C4-2B (cell line): Measurements from ENCODE around the gene SLC9A7.

Source experiments
- ZFX ChIP-seq: fragments of 450-650 bp; IDR thresholded peaks from 2 replicates; pipeline ENCODE4 v1.6.1; 2017
- TF ChIP-seq, protein P1 (sequence below): fragments of 450-650 bp; conservative IDR thresholded peaks from 2 replicates; pipeline ENCODE4 v1.5.1; 2017; ENCODE audit warnings: mild to moderate bottlenecking

DNA sequence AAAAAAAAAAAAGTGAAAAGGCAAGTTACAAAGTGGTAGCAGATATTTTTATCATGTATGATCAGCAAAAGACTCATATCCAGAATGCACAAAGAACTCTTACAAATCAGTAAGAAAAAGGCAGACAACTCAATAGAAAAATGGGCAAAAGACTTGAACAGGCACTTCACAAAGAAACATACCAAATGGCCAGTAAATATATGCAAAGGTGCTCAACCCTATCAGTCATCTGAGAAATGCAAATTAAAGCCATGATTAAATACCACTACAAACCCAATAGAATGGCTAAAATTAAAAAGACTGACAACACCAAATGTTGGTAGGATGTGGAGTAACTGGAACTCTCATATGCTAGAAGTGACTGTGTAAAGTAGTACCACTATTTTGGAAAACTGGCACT, 140.0 kb downstream of the SLC9A7 start:
- TF ChIP-seq, protein P1, sequence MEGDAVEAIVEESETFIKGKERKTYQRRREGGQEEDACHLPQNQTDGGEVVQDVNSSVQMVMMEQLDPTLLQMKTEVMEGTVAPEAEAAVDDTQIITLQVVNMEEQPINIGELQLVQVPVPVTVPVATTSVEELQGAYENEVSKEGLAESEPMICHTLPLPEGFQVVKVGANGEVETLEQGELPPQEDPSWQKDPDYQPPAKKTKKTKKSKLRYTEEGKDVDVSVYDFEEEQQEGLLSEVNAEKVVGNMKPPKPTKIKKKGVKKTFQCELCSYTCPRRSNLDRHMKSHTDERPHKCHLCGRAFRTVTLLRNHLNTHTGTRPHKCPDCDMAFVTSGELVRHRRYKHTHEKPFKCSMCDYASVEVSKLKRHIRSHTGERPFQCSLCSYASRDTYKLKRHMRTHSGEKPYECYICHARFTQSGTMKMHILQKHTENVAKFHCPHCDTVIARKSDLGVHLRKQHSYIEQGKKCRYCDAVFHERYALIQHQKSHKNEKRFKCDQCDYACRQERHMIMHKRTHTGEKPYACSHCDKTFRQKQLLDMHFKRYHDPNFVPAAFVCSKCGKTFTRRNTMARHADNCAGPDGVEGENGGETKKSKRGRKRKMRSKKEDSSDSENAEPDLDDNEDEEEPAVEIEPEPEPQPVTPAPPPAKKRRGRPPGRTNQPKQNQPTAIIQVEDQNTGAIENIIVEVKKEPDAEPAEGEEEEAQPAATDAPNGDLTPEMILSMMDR, result no peak
- TF ChIP-seq ZFX, result no peak
